ENCODE data around the gene SAP30.

DNA sequence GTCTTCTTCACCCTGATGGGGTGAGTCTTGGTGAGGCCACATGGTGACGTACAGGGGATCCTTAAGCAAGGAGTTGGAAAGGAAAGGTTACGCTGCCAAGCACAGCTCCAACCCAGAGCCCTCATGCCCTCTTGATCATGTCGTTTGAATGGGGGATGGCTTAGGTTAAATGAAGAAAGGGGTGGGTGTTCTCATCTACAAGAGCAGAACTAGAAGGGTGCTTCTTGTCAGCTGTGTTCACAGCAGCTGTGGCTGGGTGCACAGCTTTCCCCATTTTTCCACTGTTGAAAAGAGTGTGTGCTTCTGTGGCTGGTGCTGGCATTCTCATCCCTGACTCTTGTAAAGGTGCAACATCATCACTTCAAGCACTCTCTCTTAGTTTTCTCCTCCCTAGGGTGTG is 43.7 kb downstream of the SAP30 start:
- no peak for TF ChIP-seq EZH2 (IDR thresholded peaks at IDR 0.05; ENCODE audit: borderline replicate concordance, low read depth, low read length, severe bottlenecking)
- TF ChIP-seq, protein P1, sequence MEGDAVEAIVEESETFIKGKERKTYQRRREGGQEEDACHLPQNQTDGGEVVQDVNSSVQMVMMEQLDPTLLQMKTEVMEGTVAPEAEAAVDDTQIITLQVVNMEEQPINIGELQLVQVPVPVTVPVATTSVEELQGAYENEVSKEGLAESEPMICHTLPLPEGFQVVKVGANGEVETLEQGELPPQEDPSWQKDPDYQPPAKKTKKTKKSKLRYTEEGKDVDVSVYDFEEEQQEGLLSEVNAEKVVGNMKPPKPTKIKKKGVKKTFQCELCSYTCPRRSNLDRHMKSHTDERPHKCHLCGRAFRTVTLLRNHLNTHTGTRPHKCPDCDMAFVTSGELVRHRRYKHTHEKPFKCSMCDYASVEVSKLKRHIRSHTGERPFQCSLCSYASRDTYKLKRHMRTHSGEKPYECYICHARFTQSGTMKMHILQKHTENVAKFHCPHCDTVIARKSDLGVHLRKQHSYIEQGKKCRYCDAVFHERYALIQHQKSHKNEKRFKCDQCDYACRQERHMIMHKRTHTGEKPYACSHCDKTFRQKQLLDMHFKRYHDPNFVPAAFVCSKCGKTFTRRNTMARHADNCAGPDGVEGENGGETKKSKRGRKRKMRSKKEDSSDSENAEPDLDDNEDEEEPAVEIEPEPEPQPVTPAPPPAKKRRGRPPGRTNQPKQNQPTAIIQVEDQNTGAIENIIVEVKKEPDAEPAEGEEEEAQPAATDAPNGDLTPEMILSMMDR (IDR thresholded peaks at IDR 0.05; ENCODE audit: borderline replicate concordance, extremely low read depth, low read length, poor library complexity, severe bottlenecking): no peak

Measured in DND-41 (cell line).